ENCODE results near the gene MAST4.

The MAST4 gene

DNA sequence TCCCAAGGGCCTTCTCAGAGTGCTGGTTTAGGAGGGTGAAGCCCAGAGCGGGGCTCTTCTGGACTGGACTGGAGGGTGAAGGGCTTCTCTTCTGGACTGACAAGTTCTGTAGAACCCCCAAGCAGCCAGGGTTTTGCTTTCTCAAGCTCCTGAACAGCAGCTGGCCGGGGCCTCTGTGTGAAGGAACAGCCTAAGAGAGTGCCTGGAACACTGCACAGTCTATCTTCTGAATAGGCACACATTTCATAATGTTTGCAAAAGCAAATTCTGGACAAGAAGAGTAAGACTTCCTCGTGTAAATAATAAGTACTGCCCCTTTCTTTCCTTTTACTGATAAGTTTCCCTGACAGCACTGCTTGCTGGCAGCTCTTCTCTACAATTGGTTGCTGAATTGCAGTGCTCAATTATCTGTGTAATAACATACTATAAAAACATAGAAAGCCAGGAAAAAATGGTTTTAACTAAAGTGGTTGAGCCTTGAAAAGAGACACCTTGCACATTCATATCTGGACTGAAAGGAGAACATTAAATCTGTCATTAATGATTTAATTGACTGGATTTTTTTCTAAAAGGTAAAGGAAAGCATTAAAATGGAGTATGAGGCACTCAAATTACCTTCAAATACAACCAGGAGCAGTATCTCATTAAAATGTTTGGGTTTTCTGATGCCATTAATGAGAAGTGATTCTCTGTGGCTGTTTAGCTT, 20.5 kb downstream of the MAST4 start:
- TF ChIP-seq POU2F2 (IDR thresholded peaks at IDR 0.05; ENCODE audit: low read depth, low read length) (no peak), POLR2AphosphoS5 (IDR thresholded peaks at IDR 0.05; ENCODE audit: low read depth, low read length) (no peak), PAX5 (IDR thresholded peaks at IDR 0.05; ENCODE audit: insufficient read depth, low read length, severe bottlenecking) (no peak), TAF1 (IDR thresholded peaks at IDR 0.05; ENCODE audit: low read depth, low read length) (no peak), POLR2A (IDR thresholded peaks at IDR 0.05; ENCODE audit: low read depth, low read length) (no peak), SPI1 (IDR thresholded peaks at IDR 0.05; ENCODE audit: low read depth, low read length) (no peak)
- no peak for FAIRE-seq
- DNase-seq (ENCODE audit: insufficient read length, low spot score), result no peak

DNA sequence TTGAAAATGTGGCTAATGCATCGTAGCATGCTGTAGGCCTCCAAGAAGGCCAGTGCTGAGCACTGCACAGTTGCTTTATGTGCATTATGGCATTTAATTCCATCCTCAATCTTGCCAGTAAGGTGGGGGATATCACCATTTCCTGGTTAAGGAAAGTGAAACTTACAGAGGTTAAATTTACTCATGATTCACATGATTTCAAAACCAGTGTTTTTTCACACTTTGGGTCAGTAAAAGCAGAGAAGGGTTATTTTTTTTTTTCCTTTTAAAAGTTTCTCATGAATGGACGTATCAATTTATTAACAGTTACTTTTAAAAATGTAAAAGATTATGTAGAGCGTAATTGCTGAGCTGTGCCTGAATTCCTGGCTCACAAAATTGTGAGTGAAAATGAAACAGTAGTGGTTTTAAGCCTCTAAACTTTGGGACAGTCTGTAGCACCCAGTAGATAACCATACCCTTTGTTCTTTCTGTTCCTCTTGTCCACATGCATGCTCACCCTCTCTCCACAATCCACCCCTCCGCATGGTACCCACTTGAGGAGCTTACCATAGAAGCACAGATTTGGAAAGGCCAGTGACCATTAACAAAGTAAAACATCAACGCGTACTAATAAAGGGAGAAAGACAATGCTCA, 21.2 kb downstream of the MAST4 start:
- no peak for TF ChIP-seq POU2F2 (IDR thresholded peaks at IDR 0.05; ENCODE audit: low read depth, low read length)
- TF ChIP-seq TAF1 (IDR thresholded peaks at IDR 0.05; ENCODE audit: low read depth, low read length), result no peak
- no peak for TF ChIP-seq PAX5 (IDR thresholded peaks at IDR 0.05; ENCODE audit: insufficient read depth, low read length, severe bottlenecking)
- no peak for TF ChIP-seq POLR2AphosphoS5 (IDR thresholded peaks at IDR 0.05; ENCODE audit: low read depth, low read length)
- TF ChIP-seq POLR2A (IDR thresholded peaks at IDR 0.05; ENCODE audit: low read depth, low read length), result no peak
- TF ChIP-seq SPI1 (IDR thresholded peaks at IDR 0.05; ENCODE audit: low read depth, low read length), result peak; percentile 40; the same call in 1 of the 2 replicates
- peak; percentile 72 for FAIRE-seq
- DNase-seq (ENCODE audit: insufficient read length, low spot score), result no peak

- FAIRE-seq, result peak; percentile 26
- DNase-seq (ENCODE audit: insufficient read length, low spot score), result no peak
- TF ChIP-seq TAF1 (IDR thresholded peaks at IDR 0.05; ENCODE audit: low read depth, low read length), result no peak
- no peak for TF ChIP-seq SPI1 (IDR thresholded peaks at IDR 0.05; ENCODE audit: low read depth, low read length)
- TF ChIP-seq POU2F2 (IDR thresholded peaks at IDR 0.05; ENCODE audit: low read depth, low read length), result no peak
- TF ChIP-seq POLR2AphosphoS5 (IDR thresholded peaks at IDR 0.05; ENCODE audit: low read depth, low read length), result no peak
- no peak for TF ChIP-seq POLR2A (IDR thresholded peaks at IDR 0.05; ENCODE audit: low read depth, low read length)
- no peak for TF ChIP-seq PAX5 (IDR thresholded peaks at IDR 0.05; ENCODE audit: insufficient read depth, low read length, severe bottlenecking)
Observed at GRCh38 chr5:66617991-66618768, 22.0 kb downstream of the MAST4 start.

- DNase-seq (ENCODE audit: insufficient read length, low spot score), result no peak
- FAIRE-seq, result no peak
- TF ChIP-seq SPI1 (IDR thresholded peaks at IDR 0.05; ENCODE audit: low read depth, low read length), result no peak
- no peak for TF ChIP-seq TAF1 (IDR thresholded peaks at IDR 0.05; ENCODE audit: low read depth, low read length)
- no peak for TF ChIP-seq POLR2A (IDR thresholded peaks at IDR 0.05; ENCODE audit: low read depth, low read length)
- no peak for TF ChIP-seq PAX5 (IDR thresholded peaks at IDR 0.05; ENCODE audit: insufficient read depth, low read length, severe bottlenecking)
- no peak for TF ChIP-seq POU2F2 (IDR thresholded peaks at IDR 0.05; ENCODE audit: low read depth, low read length)
- TF ChIP-seq POLR2AphosphoS5 (IDR thresholded peaks at IDR 0.05; ENCODE audit: low read depth, low read length), result no peak
Observed at GRCh38 chr5:66620711-66621110, 24.5 kb downstream of the MAST4 start.

DNA sequence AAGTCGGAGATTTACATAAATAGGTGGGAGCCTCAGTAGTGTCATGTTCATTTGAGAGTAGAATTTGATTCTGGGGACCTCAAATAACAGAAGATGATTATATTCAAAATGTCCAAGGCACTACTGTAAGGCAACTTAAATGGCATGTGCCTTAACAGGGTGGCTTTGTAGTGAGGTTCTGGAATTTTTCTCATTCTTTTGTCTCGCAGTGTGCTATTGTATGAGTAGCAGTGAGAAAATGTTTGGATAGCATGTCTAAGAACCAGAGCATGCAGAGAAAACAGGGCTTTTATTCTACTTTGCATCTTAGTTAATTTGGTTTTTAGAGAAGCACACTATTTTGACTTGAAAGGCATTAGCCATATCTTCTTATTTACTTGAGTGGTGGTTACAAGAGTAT, 25.0 kb downstream of the MAST4 start:
- no peak for DNase-seq (ENCODE audit: insufficient read length, low spot score)
- FAIRE-seq, result no peak
- TF ChIP-seq POLR2AphosphoS5 (IDR thresholded peaks at IDR 0.05; ENCODE audit: low read depth, low read length), result no peak

- TF ChIP-seq TAF1 (IDR thresholded peaks at IDR 0.05; ENCODE audit: low read depth, low read length), result no peak
- TF ChIP-seq PAX5 (IDR thresholded peaks at IDR 0.05; ENCODE audit: insufficient read depth, low read length, severe bottlenecking), result no peak
- no peak for TF ChIP-seq POLR2AphosphoS5 (IDR thresholded peaks at IDR 0.05; ENCODE audit: low read depth, low read length)
- no peak for TF ChIP-seq POLR2A (IDR thresholded peaks at IDR 0.05; ENCODE audit: low read depth, low read length)
- TF ChIP-seq SPI1 (IDR thresholded peaks at IDR 0.05; ENCODE audit: low read depth, low read length), result no peak
- TF ChIP-seq POU2F2 (IDR thresholded peaks at IDR 0.05; ENCODE audit: low read depth, low read length), result no peak
- no peak for FAIRE-seq
- no peak for DNase-seq (ENCODE audit: insufficient read length, low spot score)
Observed at GRCh38 chr5:66621736-66622135, 25.5 kb downstream of the MAST4 start.

- no peak for DNase-seq (ENCODE audit: insufficient read length, low spot score)
- TF ChIP-seq TAF1 (IDR thresholded peaks at IDR 0.05; ENCODE audit: low read depth, low read length) (no peak), SPI1 (IDR thresholded peaks at IDR 0.05; ENCODE audit: low read depth, low read length) (no peak), POLR2A (IDR thresholded peaks at IDR 0.05; ENCODE audit: low read depth, low read length) (no peak), POLR2AphosphoS5 (IDR thresholded peaks at IDR 0.05; ENCODE audit: low read depth, low read length) (no peak), POU2F2 (IDR thresholded peaks at IDR 0.05; ENCODE audit: low read depth, low read length) (no peak), PAX5 (IDR thresholded peaks at IDR 0.05; ENCODE audit: insufficient read depth, low read length, severe bottlenecking) (no peak)
- no peak for FAIRE-seq
Observed at GRCh38 chr5:66628561-66628960, 32.4 kb downstream of the MAST4 start.

- TF ChIP-seq SPI1 (IDR thresholded peaks at IDR 0.05; ENCODE audit: low read depth, low read length) (no peak), POLR2AphosphoS5 (IDR thresholded peaks at IDR 0.05; ENCODE audit: low read depth, low read length) (no peak), PAX5 (IDR thresholded peaks at IDR 0.05; ENCODE audit: insufficient read depth, low read length, severe bottlenecking) (no peak), POLR2A (IDR thresholded peaks at IDR 0.05; ENCODE audit: low read depth, low read length) (no peak), TAF1 (IDR thresholded peaks at IDR 0.05; ENCODE audit: low read depth, low read length) (no peak), POU2F2 (IDR thresholded peaks at IDR 0.05; ENCODE audit: low read depth, low read length) (no peak)
- DNase-seq (ENCODE audit: insufficient read length, low spot score) (no peak), FAIRE-seq (no peak)
Observed at GRCh38 chr5:66629446-66629845, 33.3 kb downstream of the MAST4 start.

DNA sequence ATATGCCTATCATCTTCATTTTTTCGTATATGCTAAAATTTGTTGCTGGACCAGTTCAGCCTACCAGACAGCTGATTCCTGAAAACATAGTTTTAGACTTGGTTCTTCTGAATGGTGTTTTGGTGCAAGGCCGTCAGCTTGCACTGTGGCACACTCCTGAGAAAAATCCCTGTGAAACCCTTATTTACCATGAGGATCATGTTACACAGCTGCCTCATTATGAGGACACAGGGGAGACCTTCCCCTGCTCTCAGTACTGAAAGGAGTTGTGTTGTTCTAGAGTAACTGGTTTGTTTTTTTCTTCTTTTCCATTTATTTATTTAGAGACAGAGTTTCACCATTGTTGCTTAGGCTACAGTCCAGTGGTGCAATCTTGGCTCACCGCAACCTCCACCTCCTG, 37.6 kb downstream of the MAST4 start:
- FAIRE-seq (no peak), DNase-seq (ENCODE audit: insufficient read length, low spot score) (no peak)
- no peak for TF ChIP-seq SPI1 (IDR thresholded peaks at IDR 0.05; ENCODE audit: low read depth, low read length)
- TF ChIP-seq TAF1 (IDR thresholded peaks at IDR 0.05; ENCODE audit: low read depth, low read length), result no peak
- no peak for TF ChIP-seq POLR2A (IDR thresholded peaks at IDR 0.05; ENCODE audit: low read depth, low read length)
- TF ChIP-seq POU2F2 (IDR thresholded peaks at IDR 0.05; ENCODE audit: low read depth, low read length), result no peak
- TF ChIP-seq POLR2AphosphoS5 (IDR thresholded peaks at IDR 0.05; ENCODE audit: low read depth, low read length), result no peak
- TF ChIP-seq PAX5 (IDR thresholded peaks at IDR 0.05; ENCODE audit: insufficient read depth, low read length, severe bottlenecking), result no peak

All from GM12891 (cell line).